Choroid plexus epithelial cell (primary cell): ENCODE measurements around the gene HOXD4.

Experiments used
- DNase-seq: peaks from one replicate; pipeline ENCODE4 v3.0.0-alpha.2; 2010; ENCODE audit warnings: low read depth
- H3K4me3 ChIP-seq: 2 replicates; pipeline ENCODE4 v1.5.1; 2011; ENCODE audit warnings: low read depth, mild to moderate bottlenecking, control low read depth, low read length, moderate library complexity
- CTCF ChIP-seq: conservative IDR thresholded peaks from 2 replicates; pipeline ENCODE4 v1.5.1; 2011; ENCODE audit warnings: low read depth, mild to moderate bottlenecking, control low read depth, inconsistent platforms, low read length, moderate library complexity

Gene HOXD4

GRCh38 chr2:176121190-176122051, 29.9 kb upstream of the HOXD4 start:
- TF ChIP-seq CTCF, result no peak
- DNase-seq, result no peak
- no peak overlapping the region for H3K4me3 ChIP-seq

GRCh38 chr2:176122052-176122682, 29.2 kb upstream of the HOXD4 start:
- TF ChIP-seq CTCF, result no peak
- no peak for DNase-seq
- H3K4me3 ChIP-seq, result no peak overlapping the region

GRCh38 chr2:176122683-176123410, 28.5 kb upstream of the HOXD4 start, which contains the start of gene HOXD9:
TSS of gene HOXD9 (plus strand) at chr2:176122719. CDS start at chr2:176122769, 50 bp downstream.
- no peak for TF ChIP-seq CTCF
- no peak within 1 kb of the TSS for H3K4me3 ChIP-seq
- DNase-seq, result no peak

- no peak overlapping the region for H3K4me3 ChIP-seq
- DNase-seq, result no peak
- no peak for TF ChIP-seq CTCF
These were observed 27.8 kb upstream of the HOXD4 start for GRCh38 chr2:176123411-176124109.

GRCh38 chr2:176124110-176124946, 27.0 kb upstream of the HOXD4 start:
- no peak for DNase-seq
- no peak for TF ChIP-seq CTCF
- no peak overlapping the region for H3K4me3 ChIP-seq
